ENCODE results near the gene WHRN. TPM values are rescaled to one million over a fixed set of nuclear protein-coding genes. Genes with fewer than 3 reads are reported as not detected.

Gene WHRN
- total RNA-seq, 1 donor from 2014 or later, result 3.2 TPM

- no peak overlapping the region for H3K4me3 Mint-ChIP-seq (ENCODE audit: unreplicated experiment)
- no peaks in the 10 kb centered on the region for H3K27me3 Mint-ChIP-seq (ENCODE audit: unreplicated experiment)
- no peaks in the 10 kb centered on the region for H3K36me3 Mint-ChIP-seq (ENCODE audit: unreplicated experiment)
- no peak for DNase-seq
- peaks cover 7% of the 10 kb centered on the region for H3K4me1 Mint-ChIP-seq (ENCODE audit: low read depth, unreplicated experiment)
- H3K9me3 Mint-ChIP-seq (ENCODE audit: unreplicated experiment), result no peaks in the 10 kb centered on the region
- no peak overlapping the region for H3K27ac Mint-ChIP-seq (ENCODE audit: unreplicated experiment)
- no peak for TF ChIP-seq CTCF (IDR thresholded peaks at IDR 0.05; ENCODE audit: partially characterized antibody, unreplicated experiment)
Observed at GRCh38 chr9:114549697-114550330, 44.5 kb upstream of the WHRN start.

GRCh38 chr9:114546851-114547250 lies 41.6 kb upstream of the WHRN start:
- Mint-ChIP-seq H3K9me3 (ENCODE audit: unreplicated experiment) (no peaks in the 10 kb centered on the region), H3K27ac (ENCODE audit: unreplicated experiment) (no peak overlapping the region), H3K4me3 (ENCODE audit: unreplicated experiment) (no peak overlapping the region), H3K27me3 (ENCODE audit: unreplicated experiment) (no peaks in the 10 kb centered on the region), H3K36me3 (ENCODE audit: unreplicated experiment) (no peaks in the 10 kb centered on the region), H3K4me1 (ENCODE audit: low read depth, unreplicated experiment) (peaks cover 5% of the 10 kb centered on the region)
- no peak for TF ChIP-seq CTCF (IDR thresholded peaks at IDR 0.05; ENCODE audit: partially characterized antibody, unreplicated experiment)
- no peak for DNase-seq

- no peak overlapping the region for H3K27ac Mint-ChIP-seq (ENCODE audit: unreplicated experiment)
- peaks cover 4% of the 10 kb centered on the region for H3K4me1 Mint-ChIP-seq (ENCODE audit: low read depth, unreplicated experiment)
- H3K36me3 Mint-ChIP-seq (ENCODE audit: unreplicated experiment), result no peaks in the 10 kb centered on the region
- H3K9me3 Mint-ChIP-seq (ENCODE audit: unreplicated experiment), result no peaks in the 10 kb centered on the region
- DNase-seq, result no peak
- H3K4me3 Mint-ChIP-seq (ENCODE audit: unreplicated experiment), result no peak overlapping the region
- TF ChIP-seq CTCF (IDR thresholded peaks at IDR 0.05; ENCODE audit: partially characterized antibody, unreplicated experiment), result no peak
- H3K27me3 Mint-ChIP-seq (ENCODE audit: unreplicated experiment), result no peaks in the 10 kb centered on the region
Observed at GRCh38 chr9:114545055-114545454, 39.8 kb upstream of the WHRN start.

GRCh38 chr9:114539701-114540380 lies 34.6 kb upstream of the WHRN start:
- DNase-seq, result no peak
- TF ChIP-seq CTCF (IDR thresholded peaks at IDR 0.05; ENCODE audit: partially characterized antibody, unreplicated experiment), result no peak
- no peaks in the 10 kb centered on the region for H3K9me3 Mint-ChIP-seq (ENCODE audit: unreplicated experiment)
- no peak overlapping the region for H3K4me3 Mint-ChIP-seq (ENCODE audit: unreplicated experiment)
- H3K27ac Mint-ChIP-seq (ENCODE audit: unreplicated experiment), result no peak overlapping the region
- no peaks in the 10 kb centered on the region for H3K36me3 Mint-ChIP-seq (ENCODE audit: unreplicated experiment)
- H3K4me1 Mint-ChIP-seq (ENCODE audit: low read depth, unreplicated experiment), result no peaks in the 10 kb centered on the region
- no peaks in the 10 kb centered on the region for H3K27me3 Mint-ChIP-seq (ENCODE audit: unreplicated experiment)

GRCh38 chr9:114538241-114538640 lies 33.0 kb upstream of the WHRN start:
- no peaks in the 10 kb centered on the region for H3K36me3 Mint-ChIP-seq (ENCODE audit: unreplicated experiment)
- no peak overlapping the region for H3K27ac Mint-ChIP-seq (ENCODE audit: unreplicated experiment)
- no peaks in the 10 kb centered on the region for H3K4me1 Mint-ChIP-seq (ENCODE audit: low read depth, unreplicated experiment)
- DNase-seq, result no peak
- no peak for TF ChIP-seq CTCF (IDR thresholded peaks at IDR 0.05; ENCODE audit: partially characterized antibody, unreplicated experiment)
- H3K4me3 Mint-ChIP-seq (ENCODE audit: unreplicated experiment), result no peak overlapping the region
- no peaks in the 10 kb centered on the region for H3K27me3 Mint-ChIP-seq (ENCODE audit: unreplicated experiment)
- no peaks in the 10 kb centered on the region for H3K9me3 Mint-ChIP-seq (ENCODE audit: unreplicated experiment)
